Upper lobe of left lung (tissue), 4 donors: ENCODE measurements around the gene PEMT.

Source experiments
- CTCF ChIP-seq, 6 experiments: fragments of 450-650 bp in 4 of 6; fragments of 200-600 bp in 2 of 6; sonication (generic) in 2 of 6; IDR thresholded peaks; one replicate each; pipeline ENCODE4 v1.5.1; 2016 to 2019; ENCODE audit warnings: antibody characterized with exemption in 6 of 6
- POLR2A ChIP-seq, 4 donors: fragments of 450-650 bp; IDR thresholded peaks; one replicate each; pipeline ENCODE4 v1.5.1; 2016 to 2017; ENCODE audit warnings: antibody characterized with exemption in 4 of 4, mild to moderate bottlenecking in 2 of 4

- no peak for TF ChIP-seq CTCF (IDR thresholded peaks at IDR 0.05)
- no peak for TF ChIP-seq POLR2A (IDR thresholded peaks at IDR 0.05)
These were observed 49.9 kb downstream of the PEMT start for GRCh38 chr17:17541640-17542001.
